Measurements from ENCODE around the gene TBC1D9. TPM values are rescaled to one million over a fixed set of nuclear protein-coding genes. Genes with fewer than 3 reads are reported as not detected.
"Not testable (repeated sequence)": the region's sequence is repeated elsewhere in the genome, so short reads cannot be mapped to it uniquely, and the experiment has no call there.

TBC1D9 gene
- total RNA-seq, 1 experiment from 2014 or later: 0.70 TPM

GRCh38 chr4:140750470-140750869 lies 5.7 kb downstream of the TBC1D9 start (continued):
- TF ChIP-seq E2F5 (CRISPR knock-in tag; IDR thresholded peaks at IDR 0.05) (no peak), NR1H2 (CRISPR knock-in tag; IDR thresholded peaks at IDR 0.05) (no peak), HMGA2 (CRISPR knock-in tag; IDR thresholded peaks at IDR 0.05) (no peak)

- no peak for DNase-seq (ENCODE audit: low spot score)
- Mint-ChIP-seq H3K4me1 (peaks cover 17% of the 10 kb centered on the region), H3K9me3 (peaks cover 10% of the 10 kb centered on the region), H3K27ac (no peak overlapping the region), H3K27me3 (ENCODE audit: low read depth) (peaks cover 25% of the 10 kb centered on the region), H3K36me3 (no peaks in the 10 kb centered on the region), H3K4me3 (no peak overlapping the region)
- CTCF ChIA-PET: no interaction called here
- POLR2A ChIA-PET: no interaction called here
- ATAC-seq: no peak
- TF ChIP-seq NR3C1 (CRISPR knock-in tag; conservative IDR thresholded peaks at IDR 0.05; ENCODE audit: low read depth) (no peak), PRRX2 (CRISPR knock-in tag; IDR thresholded peaks at IDR 0.05) (no peak), SOX15 (CRISPR knock-in tag; IDR thresholded peaks at IDR 0.05) (no peak), NFE2L1 (CRISPR knock-in tag; IDR thresholded peaks at IDR 0.05) (no peak)
Measured at GRCh38 chr4:140748171-140748570, 8.0 kb downstream of the TBC1D9 start.

- POLR2A ChIA-PET; DNase-seq (ENCODE audit: low spot score); H3K36me3 Mint-ChIP-seq; H3K27me3 Mint-ChIP-seq (ENCODE audit: low read depth); CTCF ChIA-PET; H3K4me3 Mint-ChIP-seq; H3K27ac Mint-ChIP-seq; ATAC-seq: not testable (repeated sequence)
- Mint-ChIP-seq H3K9me3 (peaks cover 10% of the 10 kb centered on the region), H3K4me1 (peaks cover 29% of the 10 kb centered on the region)
Measured at GRCh38 chr4:140746546-140746945, 9.6 kb downstream of the TBC1D9 start.

- CTCF ChIA-PET: interaction anchor here (1.6 kb wide), 1 partner anchor 9 kb away, joined by 5 read pairs; no protein-coding TSS in a partner anchor
- Mint-ChIP-seq H3K4me3 (no peak overlapping the region), H3K9me3 (peaks cover 10% of the 10 kb centered on the region), H3K27ac (no peak overlapping the region), H3K36me3 (no peaks in the 10 kb centered on the region), H3K27me3 (ENCODE audit: low read depth) (no peaks in the 10 kb centered on the region), H3K4me1 (peaks cover 44% of the 10 kb centered on the region)
- POLR2A ChIA-PET: interaction anchor here (0.7 kb wide), 1 partner anchor 165 kb away, joined by 10 read pairs; no protein-coding TSS in a partner anchor
- ATAC-seq: no peak
- DNase-seq (ENCODE audit: low spot score): no peak
- TF ChIP-seq HMGA2 (CRISPR knock-in tag; IDR thresholded peaks at IDR 0.05) (no peak), GTF2I (CRISPR knock-in tag; conservative IDR thresholded peaks at IDR 0.05) (no peak), MLX (CRISPR knock-in tag; IDR thresholded peaks at IDR 0.05) (no peak), NFATC4 (CRISPR knock-in tag; IDR thresholded peaks at IDR 0.05) (no peak), MAX (CRISPR knock-in tag; IDR thresholded peaks at IDR 0.05) (no peak), CTCF (IDR thresholded peaks at IDR 0.05) (no peak), TEAD4 (CRISPR knock-in tag; IDR thresholded peaks at IDR 0.05) (no peak), ZSCAN18 (CRISPR knock-in tag; IDR thresholded peaks at IDR 0.05) (no peak), JAZF1 (CRISPR knock-in tag; IDR thresholded peaks at IDR 0.05) (no peak), ZBTB43 (CRISPR knock-in tag; IDR thresholded peaks at IDR 0.05) (no peak), ZNF263 (CRISPR knock-in tag; IDR thresholded peaks at IDR 0.05; ENCODE audit: low read depth) (no peak), ZNF232 (CRISPR knock-in tag; IDR thresholded peaks at IDR 0.05) (no peak), ERG (CRISPR knock-in tag; IDR thresholded peaks at IDR 0.05) (no peak), SMAD4 (CRISPR knock-in tag; IDR thresholded peaks at IDR 0.05) (no peak), E2F1 (CRISPR knock-in tag; IDR thresholded peaks at IDR 0.05) (no peak), MXD4 (CRISPR knock-in tag; IDR thresholded peaks at IDR 0.05; ENCODE audit: borderline replicate concordance) (no peak), ZNF138 (CRISPR knock-in tag; conservative IDR thresholded peaks at IDR 0.05) (no peak), ESRRA (CRISPR knock-in tag; IDR thresholded peaks at IDR 0.05; ENCODE audit: borderline replicate concordance) (no peak)
Measured at GRCh38 chr4:140744421-140744820, 11.8 kb downstream of the TBC1D9 start.

Measured in WTC11 (cell line).